GM12878 (cell line): ENCODE data around the gene POMT2. TPM values are rescaled to one million over a fixed set of nuclear protein-coding genes. Genes with fewer than 3 reads are reported as not detected.

ENCODE experiments used
- ATAC-seq: fragments of 200-7000 bp; cut with Tn5 transposase; 3 replicates; pipeline ENCODE4 v1.9.1; 2020; ENCODE audit warnings: mild to moderate bottlenecking, moderate library complexity
- BruUV-seq: library from RNA; stranded (reverse); fragments of 400-500 nt; replicated peaks from 2 replicates; lab custom pipeline; 2021; lab: Mats Ljungman, UMichigan
- CTCF ChIA-PET: fragments of 300-600 bp; sonication (Branson Sonifier 250); formaldehyde crosslinking; extraction: SDS; loops from one replicate; lab custom pipeline; 2021; ENCODE audit warnings: inconsistent platforms; lab: Yijun Ruan, JAX
- POLR2A ChIA-PET: fragments of 350-600 bp; formaldehyde crosslinking; extraction: SDS; loops from one replicate; lab custom pipeline; 2021; ENCODE audit warnings: inconsistent platforms; lab: Charles Lee
- RAD21 ChIA-PET: fragments of 300-600 bp; sonication (Branson Sonifier 250); formaldehyde crosslinking; loops from one replicate; lab custom pipeline; 2023; ENCODE audit warnings: antibody characterized with exemption; ENCODE audit not compliant: unreplicated experiment; lab: Charles Lee
- SMC1A ChIA-PET: fragments of 300-600 bp; sonication (Branson Sonifier 250); formaldehyde crosslinking; loops from one replicate; lab custom pipeline; 2023; ENCODE audit not compliant: unreplicated experiment, uncharacterized antibody; lab: Charles Lee
- DNase-seq: peaks from one replicate; pipeline ENCODE4 v3.0.0-alpha.2; 2011; ENCODE audit warnings: low read depth, low spot score
- FAIRE-seq: peaks from 3 replicates; lab custom pipeline; 2011; peaks lifted over from hg19 to GRCh38; lab: Jason Lieb, UNC
- H2AFZ ChIP-seq: 2 replicates; pipeline ENCODE4 v1.6.0; 2011; ENCODE audit warnings: low read depth, low read length, control low read depth; ENCODE audit not compliant: control insufficient read depth
- H3K27ac ChIP-seq: 2 replicates; pipeline ENCODE4 v1.5.1; 2011; ENCODE audit warnings: control low read depth; ENCODE audit not compliant: control insufficient read depth, insufficient read depth
- H3K27me3 ChIP-seq, 2 experiments: replicated peaks in 1 of 2; 2 replicates each; pipeline versions ENCODE4 v1.6.0 to v1.6.1; 2011; ENCODE audit warnings: low read length in 1 of 2; ENCODE audit not compliant: control insufficient read depth in 2 of 2, insufficient read depth in 2 of 2
- H3K36me3 ChIP-seq, 2 experiments: 2 replicates each; pipeline ENCODE4 v1.5.1; 2011; ENCODE audit warnings: low read length in 1 of 2; ENCODE audit not compliant: control insufficient read depth in 2 of 2, insufficient read depth in 2 of 2
- H3K4me1 ChIP-seq: 2 replicates; pipeline ENCODE4 v1.6.1; 2011; ENCODE audit warnings: mild to moderate bottlenecking, low read length, moderate library complexity, mixed read lengths; ENCODE audit not compliant: control insufficient read depth, insufficient read depth
- H3K4me2 ChIP-seq: 2 replicates; pipeline ENCODE4 v1.6.0; 2011; ENCODE audit warnings: control low read depth; ENCODE audit not compliant: control insufficient read depth, insufficient read depth
- H3K4me3 ChIP-seq: fragments of 200-600 bp; sonication (generic); 2 replicates; pipeline ENCODE4 v1.5.1; 2016
- H3K79me2 ChIP-seq: 2 replicates; pipeline ENCODE4 v1.6.0; 2011; ENCODE audit warnings: low read length; ENCODE audit not compliant: control insufficient read depth, insufficient read depth
- H3K9ac ChIP-seq: 2 replicates; pipeline ENCODE4 v1.8.0; 2011; ENCODE audit warnings: low read length, control low read depth, mixed read lengths; ENCODE audit not compliant: control insufficient read depth, insufficient read depth
- H3K9me3 ChIP-seq: replicated peaks from 3 replicates; pipeline ENCODE4 v1.5.1; 2011; ENCODE audit warnings: mild to moderate bottlenecking, low read length; ENCODE audit not compliant: control insufficient read depth, insufficient read depth
- H4K20me1 ChIP-seq: 2 replicates; pipeline ENCODE4 v1.6.0; 2011; ENCODE audit not compliant: control insufficient read depth, insufficient read depth
- HCFC1 ChIP-seq: fragments of 150-350 bp; IDR thresholded peaks from 2 replicates; pipeline ENCODE4 v1.6.1; 2014; ENCODE audit warnings: low read length
- KAT2A ChIP-seq: conservative IDR thresholded peaks from 2 replicates; pipeline ENCODE4 v1.6.1; 2011; ENCODE audit warnings: low read depth, low read length; ENCODE audit not compliant: control insufficient read depth
- RELA ChIP-seq: fragments of 450-650 bp; IDR thresholded peaks from 2 replicates; pipeline ENCODE4 v1.8.0; 2014; ENCODE audit warnings: borderline replicate concordance; ENCODE audit not compliant: partially characterized antibody
- SMAD5 ChIP-seq: IDR thresholded peaks from 2 replicates; pipeline ENCODE4 v1.6.1; 2016; ENCODE audit warnings: antibody characterized with exemption, low read depth
- TBL1XR1 ChIP-seq: IDR thresholded peaks from 2 replicates; pipeline ENCODE4 v1.6.1; 2012; ENCODE audit warnings: low read depth, low read length, improper control_type of control experiment
- ZBED1 ChIP-seq: IDR thresholded peaks from 2 replicates; pipeline ENCODE4 v1.6.1; 2016; ENCODE audit warnings: borderline replicate concordance
- WGBS: methylation state at CpG from one replicate; pipeline ENCODE4 v1.1.6; 2016; ENCODE audit warnings: low lambda C conversion rate; ENCODE audit not compliant: insufficient replicate concordance, insufficient coverage; ENCODE audit errors: missing lambda C conversion rate; 5-methylcytosine and 5-hydroxymethylcytosine counted together
- in situ Hi-C: fragments of 300-500 bp; cut with MboI; formaldehyde crosslinking; loops from 9 replicates; pipeline ENCODE4 v1.14.3; 2018; ENCODE audit warnings: mixed read lengths
- intact Hi-C: fragments of 100-400 bp; cut with micrococcal nuclease; formaldehyde crosslinking; loops from one replicate; pipeline ENCODE4 v1.14.2; 2022; ENCODE audit not compliant: unreplicated experiment
- polyA plus RNA-seq, 11 experiments: library from polyadenylated mRNA; depleted of rRNA in 4 of 11; unstranded in 6 of 11; stranded (reverse) in 5 of 11; fragments of >200 nt; fragmentation: Nextera tagmentation in 4 of 11; fragmentation: Illumina TruSeq in 1 of 11; extraction: Ambion mirVana in 4 of 11; extraction: Trizol in 1 of 11; gene quantifications; 1 replicate in 1 of 11; 2 replicates in 10 of 11; pipeline versions ENCODE4 v1.2.1 to v1.2.3, GENCODE V29; 2011 to 2016; ENCODE audit warnings: inconsistent platforms in 2 of 11, missing spikeins in 2 of 11, low read depth in 1 of 11
- total RNA-seq, 4 experiments: library from RNA; depleted of rRNA in 3 of 4; stranded (reverse); fragments of >200 nt in 3 of 4; fragmentation: Illumina TruSeq in 1 of 4; extraction: Trizol in 1 of 4; gene quantifications; 2 replicates each; pipeline versions ENCODE4 v1.2.1 to v1.2.3, GENCODE V29; 2013 to 2021
- TF ChIP-seq, protein P1 (sequence below): IDR thresholded peaks from 2 replicates; pipeline ENCODE4 v1.6.1; 2012; ENCODE audit warnings: improper control_type of control experiment, low read depth, low read length; ENCODE audit not compliant: insufficient replicate concordance
- TF ChIP-seq, protein P2 (sequence below): fragments of 450-650 bp; IDR thresholded peaks from 2 replicates; pipeline ENCODE4 v1.6.1; 2018; ENCODE audit warnings: borderline replicate concordance, mild to moderate bottlenecking; ENCODE audit not compliant: partially characterized antibody

Gene POMT2
- total and polyA plus RNA-seq, 10 of the 15 experiments (the other 5 are each of a cell fraction or from before 2014, with no cell fraction given): 0.23 to 13.9 (median 6.5) TPM

DNA sequence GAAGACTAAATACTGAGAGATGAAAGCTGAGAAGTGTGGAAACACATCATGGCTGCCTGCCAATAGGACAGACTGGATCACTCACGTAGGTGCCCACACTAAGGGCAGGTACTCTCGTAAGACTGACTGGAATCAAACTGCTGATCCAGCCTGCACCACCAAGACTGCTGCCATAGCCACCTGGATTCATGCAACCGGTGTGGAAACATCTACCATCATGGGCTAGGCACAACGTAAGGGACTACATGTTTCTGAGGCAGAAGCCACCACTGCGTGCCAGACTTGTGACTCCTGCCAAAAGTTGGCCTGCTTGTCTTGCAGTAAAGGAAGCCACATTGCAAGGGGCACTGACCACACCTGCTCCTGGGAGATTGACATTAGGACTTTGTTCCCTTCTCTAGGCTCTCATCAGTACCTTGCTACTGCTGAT is 3.8 kb downstream of the POMT2 start:
- H3K27ac ChIP-seq: no peak overlapping the region
- no TSS peak for BruUV-seq
- RAD21 ChIA-PET: interaction anchor here (1.2 to 3.0 kb wide), 11 partner anchors 8 to 444 kb away, joined by 3 to 48 read pairs (median 12); partner anchors contain the start of genes AHSA1, CIPC, SAMD15 and TMED8
- 57% methylated on average over 5 of the region's 5 CpGs for WGBS
- DNase-seq (no peak), FAIRE-seq (no peak)
- intact Hi-C loops: loop anchor here (1.0 to 5.0 kb wide), 3 partner anchors 16 to 445 kb away; no protein-coding TSS in a partner anchor
- CTCF ChIA-PET: interaction anchor here (0.6 to 7.5 kb wide), 43 partner anchors 9 to 444 kb away, joined by 3 to 159 read pairs (median 8); partner anchors contain the start of genes SAMD15 and TMED8
- H3K79me2 ChIP-seq: peaks cover 1% of the 10 kb centered on the region; the same call in 1 of the 2 replicates
- no peak overlapping the region for H2AFZ ChIP-seq
- H3K4me3 ChIP-seq: no peak overlapping the region
- POLR2A ChIA-PET: interaction anchor here (0.5 to 0.7 kb wide), 3 partner anchors 29 to 60 kb away, joined by 5 to 7 read pairs (median 5); partner anchors contain the start of gene SAMD15
- no peak overlapping the region for H3K4me2 ChIP-seq
- TF ChIP-seq RELA: no peak
- TF ChIP-seq, protein P1, sequence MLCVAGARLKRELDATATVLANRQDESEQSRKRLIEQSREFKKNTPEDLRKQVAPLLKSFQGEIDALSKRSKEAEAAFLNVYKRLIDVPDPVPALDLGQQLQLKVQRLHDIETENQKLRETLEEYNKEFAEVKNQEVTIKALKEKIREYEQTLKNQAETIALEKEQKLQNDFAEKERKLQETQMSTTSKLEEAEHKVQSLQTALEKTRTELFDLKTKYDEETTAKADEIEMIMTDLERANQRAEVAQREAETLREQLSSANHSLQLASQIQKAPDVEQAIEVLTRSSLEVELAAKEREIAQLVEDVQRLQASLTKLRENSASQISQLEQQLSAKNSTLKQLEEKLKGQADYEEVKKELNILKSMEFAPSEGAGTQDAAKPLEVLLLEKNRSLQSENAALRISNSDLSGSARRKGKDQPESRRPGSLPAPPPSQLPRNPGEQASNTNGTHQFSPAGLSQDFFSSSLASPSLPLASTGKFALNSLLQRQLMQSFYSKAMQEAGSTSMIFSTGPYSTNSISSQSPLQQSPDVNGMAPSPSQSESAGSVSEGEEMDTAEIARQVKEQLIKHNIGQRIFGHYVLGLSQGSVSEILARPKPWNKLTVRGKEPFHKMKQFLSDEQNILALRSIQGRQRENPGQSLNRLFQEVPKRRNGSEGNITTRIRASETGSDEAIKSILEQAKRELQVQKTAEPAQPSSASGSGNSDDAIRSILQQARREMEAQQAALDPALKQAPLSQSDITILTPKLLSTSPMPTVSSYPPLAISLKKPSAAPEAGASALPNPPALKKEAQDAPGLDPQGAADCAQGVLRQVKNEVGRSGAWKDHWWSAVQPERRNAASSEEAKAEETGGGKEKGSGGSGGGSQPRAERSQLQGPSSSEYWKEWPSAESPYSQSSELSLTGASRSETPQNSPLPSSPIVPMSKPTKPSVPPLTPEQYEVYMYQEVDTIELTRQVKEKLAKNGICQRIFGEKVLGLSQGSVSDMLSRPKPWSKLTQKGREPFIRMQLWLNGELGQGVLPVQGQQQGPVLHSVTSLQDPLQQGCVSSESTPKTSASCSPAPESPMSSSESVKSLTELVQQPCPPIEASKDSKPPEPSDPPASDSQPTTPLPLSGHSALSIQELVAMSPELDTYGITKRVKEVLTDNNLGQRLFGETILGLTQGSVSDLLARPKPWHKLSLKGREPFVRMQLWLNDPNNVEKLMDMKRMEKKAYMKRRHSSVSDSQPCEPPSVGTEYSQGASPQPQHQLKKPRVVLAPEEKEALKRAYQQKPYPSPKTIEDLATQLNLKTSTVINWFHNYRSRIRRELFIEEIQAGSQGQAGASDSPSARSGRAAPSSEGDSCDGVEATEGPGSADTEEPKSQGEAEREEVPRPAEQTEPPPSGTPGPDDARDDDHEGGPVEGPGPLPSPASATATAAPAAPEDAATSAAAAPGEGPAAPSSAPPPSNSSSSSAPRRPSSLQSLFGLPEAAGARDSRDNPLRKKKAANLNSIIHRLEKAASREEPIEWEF: no peak
- no peak for TF ChIP-seq ZBED1
- no peak for TF ChIP-seq KAT2A
- no peak for TF ChIP-seq HCFC1
- TF ChIP-seq SMAD5: no peak
- TF ChIP-seq TBL1XR1: no peak
- TF ChIP-seq, protein P2, sequence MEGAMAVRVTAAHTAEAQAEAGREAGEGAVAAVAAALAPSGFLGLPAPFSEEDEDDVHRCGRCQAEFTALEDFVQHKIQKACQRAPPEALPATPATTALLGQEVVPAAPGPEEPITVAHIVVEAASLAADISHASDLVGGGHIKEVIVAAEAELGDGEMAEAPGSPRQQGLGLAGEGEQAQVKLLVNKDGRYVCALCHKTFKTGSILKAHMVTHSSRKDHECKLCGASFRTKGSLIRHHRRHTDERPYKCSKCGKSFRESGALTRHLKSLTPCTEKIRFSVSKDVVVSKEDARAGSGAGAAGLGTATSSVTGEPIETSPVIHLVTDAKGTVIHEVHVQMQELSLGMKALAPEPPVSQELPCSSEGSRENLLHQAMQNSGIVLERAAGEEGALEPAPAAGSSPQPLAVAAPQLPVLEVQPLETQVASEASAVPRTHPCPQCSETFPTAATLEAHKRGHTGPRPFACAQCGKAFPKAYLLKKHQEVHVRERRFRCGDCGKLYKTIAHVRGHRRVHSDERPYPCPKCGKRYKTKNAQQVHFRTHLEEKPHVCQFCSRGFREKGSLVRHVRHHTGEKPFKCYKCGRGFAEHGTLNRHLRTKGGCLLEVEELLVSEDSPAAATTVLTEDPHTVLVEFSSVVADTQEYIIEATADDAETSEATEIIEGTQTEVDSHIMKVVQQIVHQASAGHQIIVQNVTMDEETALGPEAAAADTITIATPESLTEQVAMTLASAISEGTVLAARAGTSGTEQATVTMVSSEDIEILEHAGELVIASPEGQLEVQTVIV: no peak
- TF ChIP-seq, all 136 proteins: peak for 0
- in situ Hi-C loops: loop anchor here (5.0 kb wide), 2 partner anchors 165 to 450 kb away; no protein-coding TSS in a partner anchor
- no peaks in the 10 kb centered on the region for H4K20me1 ChIP-seq
- no peaks in the 10 kb centered on the region for H3K9me3 ChIP-seq
- H3K27me3 ChIP-seq: no peaks in the 10 kb centered on the region
- H3K36me3 ChIP-seq: no peaks in the 10 kb centered on the region; a peak in 1 of 4 replicates
- SMC1A ChIA-PET: interaction anchor here (1.0 to 3.6 kb wide), 20 partner anchors 10 to 445 kb away, joined by 3 to 45 read pairs (median 9); partner anchors contain the start of genes CIPC, SAMD15, TMED8 and VIPAS39
- no peaks in the 10 kb centered on the region for H3K4me1 ChIP-seq
- ATAC-seq: no peak
- H3K9ac ChIP-seq: no peak overlapping the region
